Amniotic stem cell (primary cell): Measurements from ENCODE around the gene MMP28.

Experiments used
- DNase-seq: peaks from one replicate; lab custom pipeline; 2025; lab: John Stamatoyannopoulos, UW

The MMP28 gene

DNA sequence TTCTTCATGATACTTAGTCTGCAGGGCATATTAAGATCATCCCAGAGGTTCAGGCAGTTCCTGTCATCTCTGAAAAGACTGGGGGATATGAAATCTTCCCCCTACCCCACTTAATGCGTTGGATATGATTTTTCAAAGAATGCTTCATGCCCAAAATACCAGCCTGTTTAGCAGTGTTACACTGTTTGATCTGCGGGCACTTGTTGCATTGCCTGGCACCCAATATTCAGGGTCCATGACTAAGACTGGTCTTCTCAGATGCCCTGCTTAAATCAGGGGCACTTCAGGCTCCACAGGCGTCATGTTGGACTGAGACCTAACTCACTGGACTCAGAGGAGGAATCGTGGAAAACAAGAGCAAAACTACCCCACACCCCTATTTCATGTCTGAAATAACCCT is 70.4 kb downstream of the MMP28 start:
- no peak for DNase-seq

DNA sequence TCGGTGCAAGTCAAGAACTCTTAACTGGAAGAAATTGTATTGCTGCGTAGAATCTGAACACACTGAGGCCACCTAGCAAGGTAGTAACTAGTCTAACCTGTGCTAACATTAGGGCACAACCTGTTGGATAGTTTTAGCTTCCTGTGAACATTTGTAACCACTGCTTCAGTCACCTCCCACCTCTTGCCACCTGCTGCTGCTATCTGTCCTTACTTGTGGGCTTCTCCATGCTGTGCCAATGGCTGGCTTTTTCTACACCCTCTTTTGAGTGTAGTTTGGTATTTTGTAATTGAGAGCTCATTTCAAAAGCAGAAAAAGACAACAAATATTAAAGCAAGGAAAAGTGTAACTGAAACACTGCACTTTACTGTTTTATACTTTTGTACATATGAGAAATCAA is 71.7 kb downstream of the MMP28 start:
- DNase-seq, result no peak

- no peak for DNase-seq
These were observed 78.0 kb downstream of the MMP28 start for GRCh38 chr17:35717475-35717874.

- DNase-seq, result no peak
These were observed 78.5 kb downstream of the MMP28 start for GRCh38 chr17:35716897-35717465.

DNA sequence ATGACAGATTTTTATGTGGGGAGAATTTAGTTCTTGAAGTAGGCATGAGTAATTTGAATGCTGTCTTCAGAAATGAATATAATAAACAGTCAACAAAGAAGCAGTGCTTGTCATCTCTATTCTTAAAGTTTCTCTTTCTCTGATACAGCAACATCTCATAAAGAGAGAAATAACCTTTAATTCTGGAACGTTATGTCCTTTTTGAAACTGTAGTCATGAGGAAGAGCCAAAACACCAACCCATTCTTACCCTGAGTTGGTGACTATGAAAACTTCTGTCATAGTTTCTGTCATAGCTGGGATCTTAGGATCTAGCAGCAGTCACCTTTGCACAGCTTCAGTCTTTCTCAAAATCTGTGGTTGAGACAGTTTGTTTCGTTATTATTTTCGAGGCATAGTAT is 79.3 kb downstream of the MMP28 start:
- no peak for DNase-seq
